Measurements from ENCODE around the gene SMCHD1.

GRCh38 chr18:2746274-2746673 is 90.7 kb downstream of the SMCHD1 start:
- TF ChIP-seq CTCF (conservative IDR thresholded peaks at IDR 0.05; ENCODE audit: low read depth, low read length) = no peak
- TF ChIP-seq EZH2 (IDR thresholded peaks at IDR 0.05; ENCODE audit: low read length, unreplicated experiment) = no peak
